ENCODE data around the gene EXOC2.

EXOC2 gene

DNA sequence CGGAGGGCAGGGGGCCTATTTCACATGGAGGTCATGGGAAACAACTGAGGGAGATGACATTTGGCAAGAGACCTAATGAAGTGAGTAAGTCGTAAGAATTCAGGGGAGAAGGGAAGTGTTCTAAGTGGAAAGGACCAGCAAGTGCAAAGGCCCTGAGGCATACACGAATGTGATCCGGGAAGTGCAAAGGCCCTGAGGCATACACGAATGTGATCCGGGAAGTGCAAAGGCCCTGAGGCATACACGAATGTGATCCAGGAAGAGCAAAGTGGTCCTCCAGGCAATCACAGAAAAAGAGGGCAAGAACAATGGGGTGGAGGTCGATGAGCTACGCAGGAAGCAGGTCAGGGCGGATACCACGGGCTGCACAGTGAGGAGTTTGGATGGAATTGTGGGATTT is 24.2 kb upstream of the EXOC2 start:
- TF ChIP-seq FOXM1 (IDR thresholded peaks at IDR 0.05; ENCODE audit: borderline replicate concordance, low read depth) (no peak), CEBPB (IDR thresholded peaks at IDR 0.05) (no peak), TAF1 (IDR thresholded peaks at IDR 0.05; ENCODE audit: low read depth) (no peak), NFIC (IDR thresholded peaks at IDR 0.05) (no peak)
- TF ChIP-seq, protein P1, sequence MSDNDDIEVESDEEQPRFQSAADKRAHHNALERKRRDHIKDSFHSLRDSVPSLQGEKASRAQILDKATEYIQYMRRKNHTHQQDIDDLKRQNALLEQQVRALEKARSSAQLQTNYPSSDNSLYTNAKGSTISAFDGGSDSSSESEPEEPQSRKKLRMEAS (IDR thresholded peaks at IDR 0.05), result no peak
- TF ChIP-seq, protein P2, sequence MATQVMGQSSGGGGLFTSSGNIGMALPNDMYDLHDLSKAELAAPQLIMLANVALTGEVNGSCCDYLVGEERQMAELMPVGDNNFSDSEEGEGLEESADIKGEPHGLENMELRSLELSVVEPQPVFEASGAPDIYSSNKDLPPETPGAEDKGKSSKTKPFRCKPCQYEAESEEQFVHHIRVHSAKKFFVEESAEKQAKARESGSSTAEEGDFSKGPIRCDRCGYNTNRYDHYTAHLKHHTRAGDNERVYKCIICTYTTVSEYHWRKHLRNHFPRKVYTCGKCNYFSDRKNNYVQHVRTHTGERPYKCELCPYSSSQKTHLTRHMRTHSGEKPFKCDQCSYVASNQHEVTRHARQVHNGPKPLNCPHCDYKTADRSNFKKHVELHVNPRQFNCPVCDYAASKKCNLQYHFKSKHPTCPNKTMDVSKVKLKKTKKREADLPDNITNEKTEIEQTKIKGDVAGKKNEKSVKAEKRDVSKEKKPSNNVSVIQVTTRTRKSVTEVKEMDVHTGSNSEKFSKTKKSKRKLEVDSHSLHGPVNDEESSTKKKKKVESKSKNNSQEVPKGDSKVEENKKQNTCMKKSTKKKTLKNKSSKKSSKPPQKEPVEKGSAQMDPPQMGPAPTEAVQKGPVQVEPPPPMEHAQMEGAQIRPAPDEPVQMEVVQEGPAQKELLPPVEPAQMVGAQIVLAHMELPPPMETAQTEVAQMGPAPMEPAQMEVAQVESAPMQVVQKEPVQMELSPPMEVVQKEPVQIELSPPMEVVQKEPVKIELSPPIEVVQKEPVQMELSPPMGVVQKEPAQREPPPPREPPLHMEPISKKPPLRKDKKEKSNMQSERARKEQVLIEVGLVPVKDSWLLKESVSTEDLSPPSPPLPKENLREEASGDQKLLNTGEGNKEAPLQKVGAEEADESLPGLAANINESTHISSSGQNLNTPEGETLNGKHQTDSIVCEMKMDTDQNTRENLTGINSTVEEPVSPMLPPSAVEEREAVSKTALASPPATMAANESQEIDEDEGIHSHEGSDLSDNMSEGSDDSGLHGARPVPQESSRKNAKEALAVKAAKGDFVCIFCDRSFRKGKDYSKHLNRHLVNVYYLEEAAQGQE (IDR thresholded peaks at IDR 0.05; ENCODE audit: low read depth), result no peak

DNA sequence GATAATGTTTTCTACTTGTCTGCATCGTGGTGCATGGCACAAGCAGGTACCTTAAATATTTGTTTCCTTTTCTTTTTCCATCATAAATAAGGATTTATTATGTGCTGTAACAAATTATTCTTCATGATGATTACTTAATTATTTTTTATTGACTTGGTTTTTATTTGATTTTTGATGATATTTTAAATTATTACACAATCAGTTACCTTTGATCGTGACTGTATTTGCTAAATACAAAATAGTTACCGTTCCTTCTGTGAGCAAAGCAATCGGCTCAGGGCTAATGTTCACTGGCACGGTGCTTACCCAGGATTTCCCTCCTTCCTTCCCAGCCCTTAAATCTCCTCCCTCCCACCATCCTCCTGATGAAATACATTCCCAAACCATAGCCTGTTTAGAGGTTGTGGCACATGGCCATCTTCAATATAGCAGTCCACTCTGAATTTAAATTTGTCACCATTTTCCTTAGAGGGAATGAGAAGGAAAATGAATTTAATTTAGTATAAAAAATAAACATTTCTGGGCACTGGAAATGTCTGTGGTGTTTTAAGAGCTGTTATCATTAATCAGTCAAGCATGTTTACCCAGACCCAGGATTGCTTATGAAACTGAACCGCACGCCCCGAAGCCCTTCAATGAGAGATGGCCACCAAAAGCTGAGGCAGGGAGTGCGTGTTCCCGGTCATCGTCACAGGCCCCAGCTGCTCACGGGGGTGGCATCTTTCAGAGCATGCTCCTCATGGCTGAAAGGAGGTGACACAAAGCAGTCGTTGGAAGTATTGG is 23.0 kb upstream of the EXOC2 start:
- TF ChIP-seq YY1 (IDR thresholded peaks at IDR 0.05; ENCODE audit: low read depth) (no peak), ZBTB7A (IDR thresholded peaks at IDR 0.05; ENCODE audit: low read depth) (no peak), TEAD4 (IDR thresholded peaks at IDR 0.05) (no peak), NFIC (IDR thresholded peaks at IDR 0.05) (no peak)
- TF ChIP-seq, protein P1 (IDR thresholded peaks at IDR 0.05), result no peak

DNA sequence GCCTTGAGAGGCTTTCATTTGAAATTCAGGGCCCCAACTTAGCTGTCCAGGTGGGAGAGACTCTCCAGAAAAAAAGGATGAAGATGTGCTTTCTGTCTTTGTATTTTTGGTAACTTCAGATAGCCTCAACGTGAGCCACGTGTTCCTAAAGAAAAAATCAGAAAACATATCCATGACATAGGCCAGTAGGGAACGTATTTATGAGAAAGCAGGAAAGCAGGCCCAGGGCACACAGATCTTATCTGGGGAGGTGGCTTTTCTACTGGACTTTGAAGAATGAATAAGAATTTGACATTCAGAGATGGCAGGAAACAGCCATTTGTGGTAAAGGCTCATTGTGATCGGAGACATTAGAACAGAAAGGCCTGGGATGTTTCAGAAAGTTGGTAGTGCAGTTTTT is 21.2 kb upstream of the EXOC2 start:
- TF ChIP-seq FOXM1 (IDR thresholded peaks at IDR 0.05; ENCODE audit: borderline replicate concordance, low read depth) (no peak), NFIC (IDR thresholded peaks at IDR 0.05) (no peak), ZBTB7A (IDR thresholded peaks at IDR 0.05; ENCODE audit: low read depth) (no peak), TEAD4 (IDR thresholded peaks at IDR 0.05) (no peak), EP300 (IDR thresholded peaks at IDR 0.05; ENCODE audit: borderline replicate concordance) (no peak), RAD21 (IDR thresholded peaks at IDR 0.05; ENCODE audit: low read depth) (no peak), TAF1 (IDR thresholded peaks at IDR 0.05; ENCODE audit: low read depth) (no peak), CEBPB (IDR thresholded peaks at IDR 0.05) (no peak), YY1 (IDR thresholded peaks at IDR 0.05; ENCODE audit: low read depth) (no peak)
- TF ChIP-seq, protein P2 (IDR thresholded peaks at IDR 0.05; ENCODE audit: low read depth), result no peak
- TF ChIP-seq, protein P3, sequence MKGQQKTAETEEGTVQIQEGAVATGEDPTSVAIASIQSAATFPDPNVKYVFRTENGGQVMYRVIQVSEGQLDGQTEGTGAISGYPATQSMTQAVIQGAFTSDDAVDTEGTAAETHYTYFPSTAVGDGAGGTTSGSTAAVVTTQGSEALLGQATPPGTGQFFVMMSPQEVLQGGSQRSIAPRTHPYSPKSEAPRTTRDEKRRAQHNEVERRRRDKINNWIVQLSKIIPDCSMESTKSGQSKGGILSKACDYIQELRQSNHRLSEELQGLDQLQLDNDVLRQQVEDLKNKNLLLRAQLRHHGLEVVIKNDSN (IDR thresholded peaks at IDR 0.05), result no peak

DNA sequence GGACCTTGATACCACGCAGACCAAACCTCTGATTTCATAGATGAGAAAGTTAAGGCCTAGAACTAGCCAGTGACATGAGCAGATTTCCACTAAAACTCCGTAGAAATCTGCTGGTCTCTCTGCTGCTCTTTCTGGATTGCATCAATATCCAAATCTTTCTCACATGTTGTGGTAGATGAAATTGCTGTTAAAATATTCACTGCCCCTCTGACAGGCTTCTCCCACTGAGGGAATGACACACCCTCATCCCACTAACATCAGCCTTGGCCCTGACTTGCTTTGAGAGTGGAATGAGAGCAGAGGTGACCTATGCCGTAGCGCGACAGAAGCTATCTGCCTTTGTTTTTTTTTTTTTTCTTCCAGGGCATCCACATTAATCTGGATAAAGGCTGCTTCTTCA is 20.4 kb upstream of the EXOC2 start:
- TF ChIP-seq RAD21 (IDR thresholded peaks at IDR 0.05; ENCODE audit: low read depth) (no peak), TEAD4 (IDR thresholded peaks at IDR 0.05) (no peak), TAF1 (IDR thresholded peaks at IDR 0.05; ENCODE audit: low read depth) (no peak), EP300 (IDR thresholded peaks at IDR 0.05; ENCODE audit: borderline replicate concordance) (no peak), YY1 (IDR thresholded peaks at IDR 0.05; ENCODE audit: low read depth) (no peak), TCF12 (IDR thresholded peaks at IDR 0.05; ENCODE audit: low read depth) (no peak)
- TF ChIP-seq, protein P2 (IDR thresholded peaks at IDR 0.05; ENCODE audit: low read depth), result no peak

DNA sequence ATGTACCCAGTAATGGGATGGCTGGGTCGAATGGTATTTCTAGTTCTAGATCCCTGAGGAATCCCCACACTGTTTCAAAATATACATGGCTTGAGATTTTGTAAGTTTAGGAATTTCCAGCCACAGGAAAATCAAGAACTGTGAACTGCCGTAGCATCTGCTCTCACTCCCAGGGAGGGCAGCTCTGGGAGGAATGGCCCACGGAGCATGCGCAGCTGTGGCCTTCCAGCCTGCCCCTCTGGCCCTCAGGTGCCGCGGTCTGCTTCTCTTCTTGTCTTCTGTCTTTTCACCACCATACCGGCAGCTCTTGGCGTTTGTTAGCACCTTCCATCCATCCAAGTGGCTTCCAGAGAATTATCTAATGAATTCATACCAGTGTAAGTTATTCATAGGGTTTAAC is 19.9 kb upstream of the EXOC2 start:
- TF ChIP-seq EP300 (IDR thresholded peaks at IDR 0.05; ENCODE audit: borderline replicate concordance), result no peak
- TF ChIP-seq RAD21 (IDR thresholded peaks at IDR 0.05; ENCODE audit: low read depth), result no peak
- no peak for TF ChIP-seq TAF1 (IDR thresholded peaks at IDR 0.05; ENCODE audit: low read depth)
- no peak for TF ChIP-seq ZBTB7A (IDR thresholded peaks at IDR 0.05; ENCODE audit: low read depth)
- no peak for TF ChIP-seq CREB1 (IDR thresholded peaks at IDR 0.05; ENCODE audit: low read depth)
- TF ChIP-seq TEAD4 (IDR thresholded peaks at IDR 0.05), result no peak
- no peak for TF ChIP-seq YY1 (IDR thresholded peaks at IDR 0.05; ENCODE audit: low read depth)
